Astrocyte of the cerebellum (primary cell): Measurements from ENCODE around the gene EMD.
A peak's percentile ranks its signal among the peaks of the same experiment; 100 is the strongest.

Experiments used
- DNase-seq: peaks from one replicate; pipeline ENCODE4 v3.0.0-alpha.2; 2011; ENCODE audit warnings: low read depth
- H3K4me3 ChIP-seq: 2 replicates; pipeline ENCODE4 v1.5.1; 2011; ENCODE audit warnings: mild to moderate bottlenecking, low read depth, low read length, moderate library complexity
- in situ Hi-C: cut with HindIII; loops from 2 replicates; pipeline ENCODE4 v1.10.0; 2017; ENCODE audit warnings: low sequenced_read_pairs
- TF ChIP-seq, protein P1 (sequence below): IDR thresholded peaks from 2 replicates; pipeline ENCODE4 v1.5.1; 2012; ENCODE audit warnings: low read length, low read depth, moderate library complexity, mild to moderate bottlenecking; ENCODE audit errors: missing control alignments

The EMD gene

DNA sequence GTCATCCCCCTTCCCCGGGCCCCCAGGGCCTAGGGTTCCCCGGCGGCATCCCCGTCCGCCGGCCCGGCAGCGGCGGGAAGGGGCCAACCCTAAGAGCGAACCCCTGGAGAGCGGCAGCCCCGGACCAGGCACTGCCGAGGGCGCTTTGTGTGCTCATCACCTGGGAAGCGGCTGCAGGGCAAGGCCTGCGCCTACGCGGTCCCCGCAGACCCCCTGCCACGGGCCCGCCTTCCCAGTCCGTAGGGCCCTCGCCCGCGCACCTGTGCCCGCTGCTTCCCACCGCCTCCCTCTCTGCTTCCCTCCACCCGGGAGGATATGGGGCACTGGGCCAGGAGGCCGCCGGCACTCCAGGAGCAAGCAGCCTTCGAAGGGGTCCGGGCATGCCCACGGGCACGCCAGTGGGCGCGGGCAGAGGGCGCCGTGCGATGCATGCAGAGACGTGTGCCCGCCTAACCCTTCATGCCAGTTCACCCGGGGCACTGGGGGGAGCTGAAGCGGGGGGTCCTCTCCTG is 7.2 kb upstream of the EMD start:
- H3K4me3 ChIP-seq, result peak overlapping the region; percentile 76
- in situ Hi-C loops, result no loop called here
- DNase-seq, result no peak
- TF ChIP-seq, protein P1, sequence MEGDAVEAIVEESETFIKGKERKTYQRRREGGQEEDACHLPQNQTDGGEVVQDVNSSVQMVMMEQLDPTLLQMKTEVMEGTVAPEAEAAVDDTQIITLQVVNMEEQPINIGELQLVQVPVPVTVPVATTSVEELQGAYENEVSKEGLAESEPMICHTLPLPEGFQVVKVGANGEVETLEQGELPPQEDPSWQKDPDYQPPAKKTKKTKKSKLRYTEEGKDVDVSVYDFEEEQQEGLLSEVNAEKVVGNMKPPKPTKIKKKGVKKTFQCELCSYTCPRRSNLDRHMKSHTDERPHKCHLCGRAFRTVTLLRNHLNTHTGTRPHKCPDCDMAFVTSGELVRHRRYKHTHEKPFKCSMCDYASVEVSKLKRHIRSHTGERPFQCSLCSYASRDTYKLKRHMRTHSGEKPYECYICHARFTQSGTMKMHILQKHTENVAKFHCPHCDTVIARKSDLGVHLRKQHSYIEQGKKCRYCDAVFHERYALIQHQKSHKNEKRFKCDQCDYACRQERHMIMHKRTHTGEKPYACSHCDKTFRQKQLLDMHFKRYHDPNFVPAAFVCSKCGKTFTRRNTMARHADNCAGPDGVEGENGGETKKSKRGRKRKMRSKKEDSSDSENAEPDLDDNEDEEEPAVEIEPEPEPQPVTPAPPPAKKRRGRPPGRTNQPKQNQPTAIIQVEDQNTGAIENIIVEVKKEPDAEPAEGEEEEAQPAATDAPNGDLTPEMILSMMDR, result no peak

- TF ChIP-seq, protein P1, result no peak
- in situ Hi-C loops, result no loop called here
- no peak for DNase-seq
- peak overlapping the region; percentile 76 for H3K4me3 ChIP-seq
These were observed 6.5 kb upstream of the EMD start for GRCh38 chrX:154372612-154373022.

- in situ Hi-C loops, result no loop called here
- TF ChIP-seq, protein P1, result peak; percentile 58
- peak; percentile 32 for DNase-seq
- H3K4me3 ChIP-seq, result peak overlapping the region; percentile 51
These were observed 5.5 kb upstream of the EMD start for GRCh38 chrX:154373340-154374306.

- peak within 1 kb of the TSS; percentile 51 for H3K4me3 ChIP-seq
- in situ Hi-C loops, result no loop called here
- TF ChIP-seq, protein P1, result no peak
- no peak for DNase-seq
These were observed 4.6 kb upstream of the EMD start, which contains the start of gene FLNA for GRCh38 chrX:154374313-154375155. FLNA (minus strand) TSS chrX:154374634; CDS start chrX:154371245, 3,389 bp downstream.

DNA sequence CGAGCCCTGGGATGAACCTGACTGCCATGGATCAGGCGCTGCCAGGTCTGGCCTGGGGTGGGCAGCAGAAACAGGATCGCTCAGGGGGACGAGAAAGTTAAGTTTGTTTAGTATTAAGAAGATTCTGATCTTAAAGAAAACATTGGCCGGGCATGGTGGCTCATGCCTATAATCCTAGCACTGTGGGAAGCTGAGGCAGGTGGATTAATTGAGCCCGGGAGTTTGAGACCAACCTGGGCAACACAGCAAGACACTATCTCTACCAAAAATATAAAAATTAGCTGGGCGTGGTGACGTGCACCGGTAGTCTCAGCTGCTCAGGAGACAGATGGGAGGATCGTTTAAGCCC is 4.0 kb upstream of the EMD start:
- in situ Hi-C loops, result no loop called here
- DNase-seq, result no peak
- peak overlapping the region; percentile 31 for H3K4me3 ChIP-seq
- TF ChIP-seq, protein P1, result no peak

GRCh38 chrX:154376774-154377173 is 2.3 kb upstream of the EMD start:
- no peak overlapping the region for H3K4me3 ChIP-seq
- no peak for DNase-seq
- in situ Hi-C loops, result no loop called here
- TF ChIP-seq, protein P1, result no peak
